GM11168 (cell line): ENCODE results near the gene AATK.

Experiments
- in situ Hi-C: fragments of 300-500 bp; cut with MboI; formaldehyde crosslinking; loops from one replicate; pipeline ENCODE4 v1.12.0; 2022; ENCODE audit warnings: low sequenced_read_pairs; ENCODE audit not compliant: unreplicated experiment

Gene AATK

GRCh38 chr17:81120695-81121621 is 45.1 kb downstream of the AATK start:
- in situ Hi-C loops: no loop called here

- in situ Hi-C loops: no loop called here
Observed at GRCh38 chr17:81120149-81120484, 45.9 kb downstream of the AATK start.

- in situ Hi-C loops: no loop called here
Observed at GRCh38 chr17:81119223-81120148, 46.5 kb downstream of the AATK start.

GRCh38 chr17:81118308-81119221 is 47.5 kb downstream of the AATK start:
- in situ Hi-C loops: no loop called here

GRCh38 chr17:81117672-81118198 is 48.3 kb downstream of the AATK start:
- in situ Hi-C loops: no loop called here

- in situ Hi-C loops: no loop called here
Observed at GRCh38 chr17:81116704-81117103, 49.3 kb downstream of the AATK start.

- in situ Hi-C loops: no loop called here
Observed at GRCh38 chr17:81115749-81116464, 50.1 kb downstream of the AATK start.

GRCh38 chr17:81115219-81115618 is 50.8 kb downstream of the AATK start:
- in situ Hi-C loops: no loop called here

GRCh38 chr17:81114351-81115093 is 51.5 kb downstream of the AATK start:
- in situ Hi-C loops: no loop called here

GRCh38 chr17:81113158-81113724 is 52.8 kb downstream of the AATK start:
- in situ Hi-C loops: no loop called here

- in situ Hi-C loops: no loop called here
Observed at GRCh38 chr17:81112450-81112849, 53.6 kb downstream of the AATK start.

GRCh38 chr17:81111066-81111465 is 55.0 kb downstream of the AATK start:
- in situ Hi-C loops: no loop called here

GRCh38 chr17:81110488-81111040 is 55.5 kb downstream of the AATK start:
- in situ Hi-C loops: no loop called here

GRCh38 chr17:81109957-81110356 is 56.1 kb downstream of the AATK start:
- in situ Hi-C loops: no loop called here

- in situ Hi-C loops: no loop called here
Observed at GRCh38 chr17:81108220-81108619, 57.8 kb downstream of the AATK start.

- in situ Hi-C loops: no loop called here
Observed at GRCh38 chr17:81106716-81107115, 59.3 kb downstream of the AATK start.

- in situ Hi-C loops: no loop called here
Observed at GRCh38 chr17:81103379-81103778, 62.6 kb downstream of the AATK start.

GRCh38 chr17:81102869-81103268 is 63.2 kb downstream of the AATK start:
- in situ Hi-C loops: no loop called here
